ENCODE results near the gene TJP3.

- TF ChIP-seq CTCF (IDR thresholded peaks at IDR 0.05; ENCODE audit: low read depth, low read length, poor library complexity, severe bottlenecking) (no peak), EZH2phosphoT487 (IDR thresholded peaks at IDR 0.05; ENCODE audit: borderline replicate concordance, low read length) (no peak)
Observed at GRCh38 chr19:3736106-3736724, 28.0 kb downstream of the TJP3 start.

All from DOHH2 (cell line).